CD4-positive, alpha-beta T cell treated with Interleukin-17A for 4 hours (primary cell): ENCODE results near the gene COLGALT1.

Experiments
- DNase-seq: peaks from one replicate; pipeline ENCODE4 v3.0.0-alpha.2; 2020; ENCODE audit warnings: mixed read lengths

Gene COLGALT1

DNA sequence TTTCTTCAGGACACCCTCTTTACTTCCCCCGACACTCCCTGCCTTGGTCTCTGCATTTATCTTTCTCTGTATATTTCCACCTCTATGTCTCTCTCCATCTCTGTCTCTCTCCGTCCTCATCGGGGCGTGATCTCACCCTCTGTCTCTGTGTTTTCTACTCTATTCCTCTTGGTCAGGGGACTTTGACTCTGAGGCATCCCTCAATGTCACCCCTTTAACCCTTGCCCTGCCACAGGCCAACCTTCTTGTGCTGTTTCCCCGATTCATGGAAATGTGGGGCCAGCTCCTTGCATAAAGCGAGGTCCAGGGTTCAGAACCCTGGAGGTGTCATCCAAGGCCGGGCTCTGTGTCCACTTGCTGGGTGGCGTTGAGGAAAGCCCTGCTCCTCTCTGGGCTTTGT lies 46.8 kb downstream of the COLGALT1 start:
- DNase-seq, result no peak

- DNase-seq, result no peak
Measured at GRCh38 chr19:17602872-17603510, 47.5 kb downstream of the COLGALT1 start.

DNA sequence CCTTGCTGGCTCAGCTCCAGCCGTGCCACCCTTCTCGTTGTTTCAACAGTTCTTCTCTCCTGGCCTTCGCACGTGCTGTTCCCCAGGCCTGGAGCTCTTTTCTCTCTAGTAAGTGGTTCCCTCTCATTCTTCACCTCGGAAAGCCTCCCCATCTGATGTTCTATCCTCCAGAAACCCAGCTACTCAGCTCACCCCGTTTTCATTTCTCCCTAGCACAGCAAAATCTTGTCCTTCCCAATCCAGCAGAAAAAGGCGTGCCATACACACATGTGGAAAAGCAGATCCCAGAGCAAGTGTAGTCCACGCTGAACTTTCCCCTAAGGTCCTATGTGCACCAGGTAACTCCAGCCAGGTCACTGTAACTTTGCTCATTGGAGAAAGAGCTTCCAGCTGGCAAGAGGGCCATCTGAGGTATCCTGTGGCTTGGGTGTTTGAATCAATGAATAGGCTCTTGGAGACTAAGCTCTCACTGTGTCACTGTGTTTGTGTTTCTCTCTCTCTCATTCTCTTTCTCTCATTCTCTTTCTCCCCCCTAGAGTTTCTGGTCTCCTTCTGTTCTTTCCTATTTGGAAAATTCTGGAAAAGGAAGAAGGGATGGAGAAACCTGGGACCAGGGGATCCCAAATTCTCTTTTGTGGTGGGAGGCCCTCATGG lies 49.0 kb downstream of the COLGALT1 start:
- no peak for DNase-seq

GRCh38 chr19:17605117-17605516 lies 49.7 kb downstream of the COLGALT1 start:
- no peak for DNase-seq

DNA sequence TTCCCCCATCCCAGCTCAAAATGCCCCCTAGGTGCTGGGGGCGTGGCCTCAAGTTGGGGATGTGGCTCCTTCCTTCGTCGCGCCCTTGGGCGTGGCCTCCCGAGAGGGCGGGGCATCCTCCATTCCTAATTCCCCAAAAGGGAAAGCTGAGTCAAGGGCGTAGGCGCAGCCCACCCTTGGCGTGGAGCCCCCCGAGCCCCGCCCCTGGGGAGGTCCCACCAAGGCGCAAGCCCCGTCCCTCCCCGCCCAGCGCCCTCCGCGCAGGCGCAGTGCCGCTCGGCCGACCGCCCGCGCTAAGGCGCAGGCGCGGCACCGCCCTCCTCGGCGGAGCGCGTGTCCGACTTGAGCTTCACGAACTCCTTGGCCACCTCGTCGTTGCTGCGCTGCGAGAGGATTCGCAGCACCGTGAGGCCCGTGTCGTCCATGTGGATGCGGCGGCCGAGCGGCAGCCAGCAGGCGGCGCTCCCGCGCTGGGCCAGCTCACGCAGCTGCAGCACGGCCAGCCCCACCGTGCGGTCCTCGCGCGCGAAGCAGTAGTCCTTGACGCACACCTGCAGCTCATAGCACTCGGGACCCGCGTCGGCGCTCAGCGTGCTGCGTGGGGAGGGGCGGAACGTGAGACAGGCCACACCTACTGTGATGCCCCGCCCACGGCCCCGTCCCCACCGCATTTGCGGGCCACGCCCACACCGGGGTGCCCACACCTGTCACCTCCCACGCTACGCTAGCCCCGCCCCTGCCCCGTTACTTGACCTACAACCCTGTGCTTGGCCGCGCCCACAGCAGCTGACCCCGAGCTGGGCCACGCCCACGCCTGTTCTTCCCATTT lies 50.5 kb downstream of the COLGALT1 start:
- peak; percentile 82 for DNase-seq

DNA sequence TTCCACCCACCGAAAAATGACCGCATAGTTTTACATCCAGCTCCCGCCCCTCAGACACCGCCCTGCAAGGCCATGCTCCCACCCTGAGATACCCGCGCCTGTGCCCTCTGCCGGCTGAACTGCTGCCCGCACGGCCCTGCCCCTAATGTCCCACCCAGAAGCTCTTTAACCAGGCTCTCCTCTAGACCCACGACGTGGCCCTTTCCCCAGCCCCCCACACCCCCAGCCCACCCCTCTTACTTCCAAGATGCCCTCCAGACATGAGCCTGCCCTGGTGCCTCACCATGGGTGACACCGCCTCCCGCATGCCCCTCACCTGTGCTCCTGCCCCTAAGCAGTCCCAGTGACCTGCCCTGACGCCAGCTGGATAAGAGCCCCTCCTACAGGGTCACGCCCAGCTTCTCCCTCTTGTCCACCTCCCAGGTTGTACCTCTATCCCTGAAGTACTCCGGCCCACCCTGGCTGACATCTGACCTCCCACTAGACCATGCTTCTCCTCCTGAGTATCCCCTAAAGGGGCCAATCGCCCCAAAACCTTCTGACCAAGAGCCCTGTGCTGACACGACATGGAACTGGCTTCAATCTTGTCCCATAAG lies 51.2 kb downstream of the COLGALT1 start:
- DNase-seq, result no peak

GRCh38 chr19:17607936-17608335 lies 52.5 kb downstream of the COLGALT1 start:
- no peak for DNase-seq

DNA sequence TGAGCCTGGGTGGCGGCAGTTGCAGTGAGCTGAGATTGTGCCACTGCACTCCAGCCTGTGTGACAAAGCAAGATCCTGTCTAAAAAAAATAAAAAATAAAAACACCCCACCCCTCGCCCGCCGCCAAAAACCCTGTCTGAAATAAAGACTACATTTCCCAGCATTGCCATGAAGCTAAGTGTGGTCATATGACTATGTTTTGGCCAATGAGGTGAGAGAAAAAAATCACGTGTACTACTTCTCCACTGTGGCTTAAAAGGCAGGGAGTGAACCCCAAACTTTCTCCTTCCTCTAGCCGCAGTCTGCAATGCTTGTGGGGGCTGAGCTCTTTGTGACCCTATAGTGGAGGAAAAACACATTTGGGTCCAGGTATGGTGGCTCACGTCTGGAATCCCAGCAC lies 54.9 kb downstream of the COLGALT1 start:
- DNase-seq, result no peak

GRCh38 chr19:17611462-17612244 lies 56.2 kb downstream of the COLGALT1 start:
- DNase-seq, result no peak

- no peak for DNase-seq
Measured at GRCh38 chr19:17614476-17614875, 59.0 kb downstream of the COLGALT1 start.

- DNase-seq, result no peak
Measured at GRCh38 chr19:17615889-17616685, 60.6 kb downstream of the COLGALT1 start.

GRCh38 chr19:17616686-17616960 lies 61.2 kb downstream of the COLGALT1 start:
- no peak for DNase-seq

DNA sequence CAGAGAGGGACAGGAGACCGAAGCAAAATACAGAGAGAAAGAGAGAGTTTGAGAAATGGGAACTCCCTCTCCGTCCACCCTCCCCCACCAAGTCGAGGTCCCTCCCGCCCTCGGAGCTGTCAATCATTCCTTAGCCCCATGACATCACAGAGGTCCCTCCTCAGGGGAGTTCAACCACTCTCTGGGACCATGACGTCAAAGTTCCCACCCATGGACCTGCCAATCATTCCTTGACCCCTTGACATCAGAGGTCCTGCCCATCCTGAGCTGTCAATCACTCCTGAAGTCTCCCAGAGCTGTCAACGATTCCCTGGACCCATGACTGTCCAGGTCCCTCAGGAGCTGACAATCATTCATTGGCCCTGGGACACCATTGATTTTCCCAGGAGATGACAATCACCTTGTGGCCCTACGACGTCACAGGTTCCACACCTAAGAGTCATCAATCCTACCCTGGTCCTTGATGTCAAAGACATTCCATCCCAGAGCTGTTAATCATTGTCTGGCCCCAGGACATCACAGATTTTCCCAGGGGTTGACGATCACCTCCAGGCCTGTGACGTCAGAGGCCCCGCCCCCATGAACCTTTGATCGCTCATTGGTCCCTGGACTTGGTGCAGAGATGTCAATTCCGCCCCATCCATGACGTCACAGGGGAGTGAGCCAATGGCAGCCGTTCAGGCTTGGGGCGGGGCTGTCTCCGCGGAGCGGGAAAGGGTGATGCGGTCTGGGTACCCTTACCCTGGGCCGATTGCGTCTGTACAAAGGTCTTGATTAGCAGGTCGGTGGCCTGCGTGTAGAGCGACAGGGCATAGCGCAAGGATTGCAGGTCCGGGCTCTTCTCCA lies 61.7 kb downstream of the COLGALT1 start:
- DNase-seq, result no peak

DNA sequence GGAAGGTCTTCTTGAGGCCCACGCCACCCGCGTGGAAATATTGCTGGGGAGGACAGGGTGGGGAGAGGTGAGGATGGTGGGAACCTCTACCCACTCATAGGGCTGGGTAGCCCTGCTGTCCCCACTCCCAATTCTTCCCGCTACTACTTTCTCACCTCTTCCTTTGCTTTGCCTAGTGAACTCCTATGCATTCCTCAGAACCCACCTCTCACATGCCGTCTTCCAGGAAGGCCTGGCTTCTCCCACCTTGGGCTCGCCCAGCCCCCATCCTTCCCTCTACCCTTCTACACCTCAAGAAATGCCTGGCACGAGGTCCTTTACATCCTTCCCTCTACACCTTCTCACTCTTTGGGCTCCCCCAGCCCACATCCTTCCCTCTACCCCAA lies 62.4 kb downstream of the COLGALT1 start:
- no peak for DNase-seq

GRCh38 chr19:17618281-17618903 lies 62.9 kb downstream of the COLGALT1 start:
- no peak for DNase-seq

DNA sequence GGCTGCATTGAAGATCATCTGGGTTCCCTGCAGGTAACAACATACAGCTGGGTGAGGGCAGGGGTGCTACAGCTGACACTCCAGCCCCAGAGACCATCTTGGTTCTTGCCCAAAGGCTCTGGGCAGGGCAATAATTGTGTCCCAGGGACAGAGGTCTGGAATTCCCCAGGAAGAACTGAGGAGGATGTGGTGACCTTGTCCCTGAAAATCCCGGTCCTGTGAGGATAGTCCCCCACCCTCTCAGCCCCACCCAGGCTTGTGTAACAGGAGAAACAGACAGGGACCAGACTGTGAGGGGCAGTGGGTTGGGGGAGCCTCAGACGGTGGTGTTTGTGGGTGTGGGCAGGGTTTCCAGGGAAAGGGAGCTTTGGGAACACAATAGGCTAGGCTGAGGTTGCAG lies 63.5 kb downstream of the COLGALT1 start:
- no peak for DNase-seq

DNA sequence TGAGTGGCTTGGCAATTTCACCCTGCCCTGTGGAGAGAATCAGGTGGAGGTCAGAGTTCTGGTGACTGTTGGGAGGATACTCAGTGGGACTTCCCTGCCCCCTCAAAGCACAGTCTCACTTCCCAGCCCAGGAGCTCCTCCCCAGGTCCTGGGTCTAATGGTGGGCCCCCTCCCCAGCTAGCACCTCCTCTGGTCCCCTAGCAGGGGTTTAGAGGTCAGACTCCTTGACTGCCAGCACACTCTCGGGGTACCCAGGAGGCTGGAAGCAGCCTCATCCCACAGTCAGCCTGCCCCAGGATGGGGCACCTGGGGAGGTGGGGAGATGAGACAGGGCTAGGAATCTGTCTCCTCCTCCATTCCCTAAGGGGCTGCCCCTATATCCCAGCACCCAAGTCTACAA lies 65.2 kb downstream of the COLGALT1 start:
- DNase-seq, result no peak

DNA sequence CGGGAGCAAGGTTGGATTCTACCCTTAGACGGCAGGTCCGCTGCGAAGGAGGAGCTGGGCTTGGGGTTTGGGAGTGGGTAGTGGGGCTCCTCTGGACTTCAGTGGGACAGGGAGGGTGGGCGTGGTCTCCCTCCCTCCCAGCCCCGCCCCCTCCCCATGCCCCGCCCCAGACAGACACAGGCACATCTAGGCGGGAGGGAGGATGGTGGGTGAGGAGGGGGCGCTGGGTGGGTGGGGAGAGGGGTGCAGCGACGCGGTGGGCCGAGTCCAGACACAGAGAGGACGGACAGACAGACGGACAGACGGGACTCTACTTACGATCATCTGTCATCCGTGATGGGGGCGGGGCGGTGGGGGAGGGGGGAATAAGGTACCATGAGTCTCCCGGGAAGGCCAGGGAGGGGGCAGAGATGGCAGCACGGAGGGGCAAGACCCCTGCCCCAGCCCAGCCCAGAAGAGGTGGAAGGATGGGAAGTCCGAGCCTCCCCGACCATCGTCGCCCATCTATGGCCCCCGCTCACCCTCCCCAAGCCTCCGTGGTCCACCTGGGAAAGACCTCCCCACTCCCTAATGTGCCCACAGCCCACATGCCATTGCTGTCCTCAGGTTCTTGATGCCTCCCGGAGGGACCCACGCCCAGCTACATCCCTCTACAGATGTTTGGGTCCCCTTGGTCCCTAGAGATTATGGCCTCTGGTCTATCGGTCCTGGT lies 67.9 kb downstream of the COLGALT1 start:
- no peak for DNase-seq

DNA sequence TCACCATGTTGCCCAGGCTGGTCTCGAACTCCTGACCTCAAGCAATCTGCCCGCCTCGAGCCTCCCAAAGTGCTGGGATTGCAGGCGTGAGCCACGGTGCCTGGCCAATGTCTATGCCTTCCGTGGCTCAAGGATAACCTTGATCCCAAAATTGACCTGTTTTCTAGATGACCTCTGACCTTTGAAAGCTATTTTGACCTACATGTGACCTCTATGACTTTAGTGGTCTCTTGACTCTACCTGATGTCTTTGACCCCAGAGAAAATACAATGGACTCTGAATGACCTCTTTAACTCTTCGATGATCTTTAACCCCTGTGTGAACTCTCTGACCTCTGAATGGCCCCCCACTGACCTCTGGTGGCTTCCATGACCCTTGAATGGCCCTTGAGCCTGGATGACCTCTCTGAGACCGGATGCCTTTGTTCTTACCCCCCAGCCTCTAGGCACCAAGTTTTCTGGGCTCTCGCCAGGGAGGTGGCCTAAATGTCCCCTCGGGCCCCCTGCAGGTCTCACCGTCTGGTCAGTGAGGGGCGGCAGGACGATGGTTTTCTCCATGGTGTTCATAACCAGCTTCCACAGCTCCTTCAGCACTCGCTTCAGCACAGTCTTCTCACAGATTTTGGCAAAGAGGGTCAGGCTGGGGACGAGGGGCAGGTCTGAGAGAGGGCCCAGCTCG lies 69.0 kb downstream of the COLGALT1 start:
- DNase-seq, result no peak
